Gastrocnemius medialis (tissue), 4 donors: ENCODE data around the gene ACTL7B. TPM values are rescaled to one million over a fixed set of nuclear protein-coding genes. Genes with fewer than 3 reads are reported as not detected.

Source experiments
- ATAC-seq, 2 donors: fragments of 150-250 bp; one replicate each; pipeline ENCODE4 v1.9.1; 2016
- DNase-seq, 2 donors: peaks; one replicate each; pipeline ENCODE4 v3.0.0-alpha.2; 2019
- H3K27ac ChIP-seq, 4 donors: fragments of 200-600 bp; sonication (generic); 1 replicate in 1 of 4; 2 replicates in 3 of 4; pipeline ENCODE4 v1.5.1; 2016 to 2018; ENCODE audit warnings: mild to moderate bottlenecking in 2 of 4, moderate library complexity in 1 of 4
- H3K27me3 ChIP-seq, 3 donors: fragments of 200-600 bp; sonication (generic) in 2 of 3; 1 replicate in 1 of 3; 2 replicates in 2 of 3; pipeline versions ENCODE4 v1.5.1 to v1.6.0; 2016 to 2019; ENCODE audit warnings: mild to moderate bottlenecking in 1 of 3, moderate library complexity in 1 of 3
- H3K36me3 ChIP-seq, 2 donors: fragments of 200-600 bp; sonication (generic) in 1 of 2; one replicate each; pipeline ENCODE4 v1.5.1; 2017 to 2018
- H3K4me1 ChIP-seq, 2 donors: fragments of 200-600 bp; sonication (generic) in 1 of 2; one replicate each; pipeline ENCODE4 v1.5.1; 2016 to 2017; ENCODE audit warnings: mild to moderate bottlenecking in 2 of 2
- H3K4me3 ChIP-seq, 4 donors: fragments of 200-600 bp; sonication (generic) in 3 of 4; 1 replicate in 1 of 4; 2 replicates in 3 of 4; pipeline ENCODE4 v1.5.1; 2016 to 2019; ENCODE audit warnings: mild to moderate bottlenecking in 2 of 4
- H3K9me3 ChIP-seq, 3 donors: fragments of 200-600 bp; sonication (generic) in 2 of 3; 1 replicate in 1 of 3; 2 replicates in 2 of 3; pipeline ENCODE4 v1.5.1; 2016 to 2019
- POLR2A ChIP-seq, 2 donors: fragments of 450-650 bp; IDR thresholded peaks; one replicate each; pipeline ENCODE4 v1.6.1; 2017; ENCODE audit warnings: antibody characterized with exemption in 2 of 2, mild to moderate bottlenecking in 2 of 2, moderate library complexity in 2 of 2
- in situ Hi-C, 4 donors: fragments of 200-750 bp; cut with MboI; loops; one replicate each; pipeline versions ENCODE4 v1.15.0 to v1.8.0; 2017; ENCODE audit warnings: low sequenced_read_pairs in 4 of 4
- intact Hi-C: fragments of 100-400 bp; cut with DNase I; formaldehyde crosslinking; loops from one replicate; pipeline ENCODE4 v1.15.1; 2023; ENCODE audit warnings: low total_unique reads
- total RNA-seq, 4 donors: library from RNA; depleted of rRNA; stranded (reverse); fragments of >200 nt; gene quantifications; one replicate each; pipeline versions ENCODE4 v1.1.0 to v1.2.3, GENCODE V29; 2016
- TF ChIP-seq, protein P1 (sequence below), 5 experiments: fragments of 450-650 bp in 3 of 5; fragments of 200-600 bp in 2 of 5; sonication (generic) in 2 of 5; IDR thresholded peaks in 4 of 5; conservative IDR thresholded peaks in 1 of 5; 1 replicate in 4 of 5; 2 replicates in 1 of 5; pipeline ENCODE4 v1.5.1; 2016 to 2019; ENCODE audit warnings: antibody characterized with exemption in 5 of 5, mild to moderate bottlenecking in 3 of 5, moderate library complexity in 3 of 5

Gene ACTL7B
- total RNA-seq, 4 donors from 2014 or later: not detected

DNA sequence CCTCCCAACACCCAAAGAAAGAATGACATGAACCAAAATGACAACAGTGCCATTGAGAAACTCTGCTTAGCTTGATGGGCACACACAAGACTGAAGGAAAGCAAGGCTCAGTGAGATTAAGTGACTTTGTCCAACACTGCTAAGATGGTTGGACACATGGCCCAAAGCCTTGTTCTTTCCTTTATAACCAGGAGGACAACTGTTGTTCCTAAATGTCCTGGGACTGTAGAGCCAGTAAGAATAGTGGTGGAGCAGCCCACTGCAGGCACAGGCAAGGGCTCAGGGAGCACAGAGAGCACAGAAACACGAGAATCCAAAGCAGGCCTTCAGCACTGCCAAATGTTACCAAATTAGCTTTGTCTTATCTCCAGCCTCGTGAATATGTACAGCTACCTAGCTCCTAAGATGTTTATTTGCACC lies 10.2 kb upstream of the ACTL7B start:
- ATAC-seq (no peak), DNase-seq (no peak)
- TF ChIP-seq, protein P1, sequence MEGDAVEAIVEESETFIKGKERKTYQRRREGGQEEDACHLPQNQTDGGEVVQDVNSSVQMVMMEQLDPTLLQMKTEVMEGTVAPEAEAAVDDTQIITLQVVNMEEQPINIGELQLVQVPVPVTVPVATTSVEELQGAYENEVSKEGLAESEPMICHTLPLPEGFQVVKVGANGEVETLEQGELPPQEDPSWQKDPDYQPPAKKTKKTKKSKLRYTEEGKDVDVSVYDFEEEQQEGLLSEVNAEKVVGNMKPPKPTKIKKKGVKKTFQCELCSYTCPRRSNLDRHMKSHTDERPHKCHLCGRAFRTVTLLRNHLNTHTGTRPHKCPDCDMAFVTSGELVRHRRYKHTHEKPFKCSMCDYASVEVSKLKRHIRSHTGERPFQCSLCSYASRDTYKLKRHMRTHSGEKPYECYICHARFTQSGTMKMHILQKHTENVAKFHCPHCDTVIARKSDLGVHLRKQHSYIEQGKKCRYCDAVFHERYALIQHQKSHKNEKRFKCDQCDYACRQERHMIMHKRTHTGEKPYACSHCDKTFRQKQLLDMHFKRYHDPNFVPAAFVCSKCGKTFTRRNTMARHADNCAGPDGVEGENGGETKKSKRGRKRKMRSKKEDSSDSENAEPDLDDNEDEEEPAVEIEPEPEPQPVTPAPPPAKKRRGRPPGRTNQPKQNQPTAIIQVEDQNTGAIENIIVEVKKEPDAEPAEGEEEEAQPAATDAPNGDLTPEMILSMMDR (IDR thresholded peaks at IDR 0.05 in 4 of 5, conservative IDR thresholded peaks at IDR 0.05 in 1 of 5): no peak
- no peak for TF ChIP-seq POLR2A (IDR thresholded peaks at IDR 0.05)
- H3K4me1 ChIP-seq: no peaks in the 10 kb centered on the region
- no peak overlapping the region for H3K4me3 ChIP-seq
- H3K36me3 ChIP-seq: peaks cover 0 to 17% of the 10 kb centered on the region in 2 donors
- H3K9me3 ChIP-seq: no peaks in the 10 kb centered on the region
- no peak overlapping the region for H3K27ac ChIP-seq
- intact Hi-C loops: no loop called here
- in situ Hi-C loops: loop anchor here in 1 of 4 donors (25.0 kb wide), 1 partner anchor 96 kb away; no protein-coding TSS in a partner anchor
- no peaks in the 10 kb centered on the region for H3K27me3 ChIP-seq

DNA sequence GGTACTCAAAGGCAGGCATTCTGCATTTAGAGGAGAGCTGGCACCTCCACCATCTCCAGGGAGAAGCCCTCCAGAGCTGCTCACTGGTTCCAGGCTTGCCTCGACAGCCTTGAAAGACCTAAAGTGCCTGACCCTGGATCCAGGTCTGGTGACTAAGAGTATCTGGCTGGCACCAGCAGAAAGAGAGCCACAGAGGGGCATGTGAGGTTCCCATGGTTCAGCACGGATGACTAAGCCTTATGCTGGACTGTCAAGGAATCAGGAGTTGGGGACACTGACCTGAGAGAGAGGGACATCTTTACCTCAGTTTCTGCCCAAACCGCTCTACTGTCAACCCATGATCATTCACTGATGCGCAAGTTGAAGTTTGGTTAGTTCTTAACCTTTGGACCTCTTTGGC lies 9.3 kb upstream of the ACTL7B start:
- H3K4me1 ChIP-seq: no peaks in the 10 kb centered on the region
- DNase-seq (no peak), ATAC-seq (no peak)
- intact Hi-C loops (no loop called here), in situ Hi-C loops (loop anchor here in 1 of 4 donors (25.0 kb wide), 1 partner anchor 97 kb away; no protein-coding TSS in a partner anchor)
- H3K36me3 ChIP-seq: peaks cover 0 to 10% of the 10 kb centered on the region in 2 donors
- H3K27ac ChIP-seq: no peak overlapping the region
- TF ChIP-seq, protein P1 (IDR thresholded peaks at IDR 0.05 in 4 of 5, conservative IDR thresholded peaks at IDR 0.05 in 1 of 5): no peak
- TF ChIP-seq POLR2A (IDR thresholded peaks at IDR 0.05): no peak
- H3K9me3 ChIP-seq: no peaks in the 10 kb centered on the region
- no peaks in the 10 kb centered on the region for H3K27me3 ChIP-seq
- no peak overlapping the region for H3K4me3 ChIP-seq

DNA sequence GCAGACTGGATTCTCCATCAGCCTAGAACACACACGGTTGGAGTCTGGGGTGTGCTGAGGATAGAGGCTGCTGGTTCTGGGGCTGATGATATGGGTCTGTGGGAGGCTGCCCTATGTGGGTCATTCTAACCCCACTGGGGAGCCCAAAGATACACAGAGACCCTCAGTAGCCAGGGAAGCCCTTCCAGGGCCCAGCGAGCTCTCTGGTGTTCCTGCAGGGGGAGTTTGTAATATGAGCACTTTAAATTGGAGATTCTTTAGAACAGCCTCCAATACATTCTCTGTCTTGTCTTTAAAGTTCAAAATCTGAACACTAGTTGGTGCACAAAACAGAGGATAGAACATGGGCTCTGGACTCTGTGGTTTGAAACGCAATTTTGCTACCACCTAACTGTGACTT lies 8.7 kb upstream of the ACTL7B start:
- Histone ChIP-seq H3K4me1 (no peaks in the 10 kb centered on the region), H3K9me3 (no peaks in the 10 kb centered on the region), H3K4me3 (no peak overlapping the region), H3K27me3 (no peaks in the 10 kb centered on the region), H3K36me3 (peaks cover 0 to 7% of the 10 kb centered on the region in 2 donors), H3K27ac (no peak overlapping the region)
- no peak for DNase-seq
- TF ChIP-seq, protein P1 (IDR thresholded peaks at IDR 0.05 in 4 of 5, conservative IDR thresholded peaks at IDR 0.05 in 1 of 5): no peak
- no peak for TF ChIP-seq POLR2A (IDR thresholded peaks at IDR 0.05)
- in situ Hi-C loops: loop anchor here in 1 of 4 donors (25.0 kb wide), 1 partner anchor 98 kb away; no protein-coding TSS in a partner anchor
- intact Hi-C loops: no loop called here
- ATAC-seq: no peak

DNA sequence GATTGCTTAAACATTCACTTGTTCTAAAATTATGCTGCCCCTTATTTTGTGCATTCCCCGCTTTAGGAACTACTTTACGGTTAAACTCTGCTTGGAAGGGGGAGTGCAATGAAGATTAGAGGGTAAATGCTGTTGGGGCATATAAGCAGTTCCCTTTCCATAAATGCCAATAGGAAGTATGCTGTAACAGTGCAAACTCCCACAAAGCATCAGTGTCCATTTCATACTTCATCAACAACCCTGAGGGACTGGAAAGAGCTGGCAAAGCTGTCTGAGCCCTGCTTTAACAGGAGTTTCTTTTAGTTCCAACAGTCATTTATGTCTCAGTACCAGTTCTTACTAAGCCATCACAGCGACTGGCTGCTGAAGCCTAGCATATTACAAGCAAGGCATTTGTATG lies 8.1 kb upstream of the ACTL7B start:
- Histone ChIP-seq H3K27me3 (no peaks in the 10 kb centered on the region), H3K4me3 (no peak overlapping the region)

More for the DNA sequence above, 8.1 kb upstream of the ACTL7B start:
- ATAC-seq: no peak
- H3K9me3 ChIP-seq: no peaks in the 10 kb centered on the region
- TF ChIP-seq POLR2A (IDR thresholded peaks at IDR 0.05): no peak
- TF ChIP-seq, protein P1 (IDR thresholded peaks at IDR 0.05 in 4 of 5, conservative IDR thresholded peaks at IDR 0.05 in 1 of 5): no peak
- no peak overlapping the region for H3K27ac ChIP-seq
- in situ Hi-C loops (loop anchor here in 1 of 4 donors (25.0 kb wide), 1 partner anchor 98 kb away; no protein-coding TSS in a partner anchor), intact Hi-C loops (no loop called here)
- DNase-seq: no peak
- no peaks in the 10 kb centered on the region for H3K4me1 ChIP-seq
- peaks cover 0 to 7% of the 10 kb centered on the region in 2 donors for H3K36me3 ChIP-seq
